Naive thymus-derived CD8-positive, alpha-beta T cell (primary cell): ENCODE data around the gene IMP4. TPM values are rescaled to one million over a fixed set of nuclear protein-coding genes. Genes with fewer than 3 reads are reported as not detected.

Source experiments
- ATAC-seq, 2 donors: fragments of 150-1000 bp; cut with Tn5 transposase in 1 of 2; sonication (Bioruptor Pico), chemical (Tn5 transposase) in 1 of 2; 1 replicate in 1 of 2; 2 replicates in 1 of 2; pipeline ENCODE4 v1.10.0; 2021; ENCODE audit warnings: mild to moderate bottlenecking in 2 of 2, moderate library complexity in 2 of 2
- POLR2A ChIA-PET: fragments of 350-600 bp; sonication (Branson Sonifier 250); formaldehyde crosslinking; loops from one replicate; lab custom pipeline; 2021; ENCODE audit warnings: antibody characterized with exemption; lab: Charles Lee
- DNase-seq, 10 donors: peaks; one replicate each; pipeline versions ENCODE4 v3.0.0 to v3.0.0-alpha.2; 2020 to 2022
- H3K27ac Mint-ChIP-seq, 10 donors: one replicate each; pipeline ENCODE4 v1.8.0; 2020 to 2022; ENCODE audit warnings: mild to moderate bottlenecking in 10 of 10, mixed read lengths in 10 of 10, moderate library complexity in 4 of 10, inconsistent platforms in 1 of 10
- H3K27me3 Mint-ChIP-seq, 5 donors: one replicate each; pipeline ENCODE4 v1.8.0; 2021 to 2022; ENCODE audit warnings: mixed read lengths in 5 of 5
- H3K36me3 Mint-ChIP-seq, 3 donors: one replicate each; pipeline ENCODE4 v1.8.0; 2020 to 2022; ENCODE audit warnings: mixed read lengths in 3 of 3, mild to moderate bottlenecking in 2 of 3, inconsistent platforms in 1 of 3
- H3K4me1 Mint-ChIP-seq, 4 donors: one replicate each; pipeline ENCODE4 v1.8.0; 2021 to 2022; ENCODE audit warnings: mixed read lengths in 4 of 4
- H3K4me3 Mint-ChIP-seq, 10 donors: one replicate each; pipeline ENCODE4 v1.8.0; 2020 to 2022; ENCODE audit warnings: mild to moderate bottlenecking in 10 of 10, mixed read lengths in 10 of 10, moderate library complexity in 6 of 10, inconsistent platforms in 1 of 10
- H3K9me3 Mint-ChIP-seq, 9 donors: one replicate each; pipeline ENCODE4 v1.8.0; 2020 to 2022; ENCODE audit warnings: mixed read lengths in 9 of 9, mild to moderate bottlenecking in 3 of 9, inconsistent platforms in 1 of 9, moderate library complexity in 1 of 9
- polyA plus RNA-seq, 3 donors: library from polyadenylated mRNA; unstranded; fragments of 300-500 nt; fragmentation: Illumina TruSeq; gene quantifications; one replicate each; pipeline ENCODE4 v1.2.3, GENCODE V29; 2021
- total RNA-seq, 8 experiments: library from RNA in 2 of 8; stranded (reverse) in 2 of 8; gene quantifications; one replicate each; pipeline ENCODE4 v1.2.3 and lab custom pipeline; 2021 to 2026

Gene IMP4
- total and polyA plus RNA-seq, 5 experiments from 2014 or later: 58.4 to 99.6 (median 94.0) TPM

GRCh38 chr2:130338793-130339345 is 3.8 kb upstream of the IMP4 start:
- Mint-ChIP-seq H3K27ac (peak overlapping the region in 4 of 10 donors; percentile 29 to 61 (median 37)), H3K4me1 (peaks cover 23 to 36% (median 31%) of the 10 kb centered on the region in 4 donors), H3K9me3 (no peaks in the 10 kb centered on the region), H3K27me3 (no peaks in the 10 kb centered on the region), H3K4me3 (peak overlapping the region in 1 of 10 donors; percentile 53), H3K36me3 (peaks cover 0 to 39% (median 5%) of the 10 kb centered on the region in 3 donors)
- POLR2A ChIA-PET: no interaction called here
- DNase-seq (no peak), ATAC-seq (no peak)

- Mint-ChIP-seq H3K36me3 (peaks cover 0 to 47% (median 9%) of the 10 kb centered on the region in 3 donors), H3K9me3 (no peaks in the 10 kb centered on the region), H3K4me3 (peak overlapping the region in 7 of 10 donors; percentile 17 to 73 (median 27)), H3K4me1 (peaks cover 23 to 46% (median 37%) of the 10 kb centered on the region in 4 donors), H3K27me3 (no peaks in the 10 kb centered on the region), H3K27ac (peak overlapping the region in 7 of 10 donors; percentile 35 to 67 (median 54))
- DNase-seq: no peak
- ATAC-seq: no peak
- POLR2A ChIA-PET: interaction anchor here (2.3 to 5.4 kb wide), 3 partner anchors 31 to 1153 kb away, joined by 9 to 69 read pairs (median 60); partner anchors contain the start of genes MZT2B and SMPD4
Measured at GRCh38 chr2:130339885-130340745, 2.6 kb upstream of the IMP4 start.

GRCh38 chr2:130341562-130342019 is 1.1 kb upstream of the IMP4 start:
- Mint-ChIP-seq H3K27ac (peak overlapping the region; percentile 98 to 100 (median 99)), H3K9me3 (no peaks in the 10 kb centered on the region), H3K4me1 (peaks cover 23 to 53% (median 43%) of the 10 kb centered on the region in 4 donors), H3K4me3 (peak overlapping the region; percentile 97 to 100 (median 100)), H3K36me3 (peaks cover 0 to 62% (median 16%) of the 10 kb centered on the region in 3 donors), H3K27me3 (no peaks in the 10 kb centered on the region)
- POLR2A ChIA-PET: interaction anchor here (1.1 to 5.4 kb wide), 9 partner anchors 9 to 1151 kb away, joined by 5 to 69 read pairs (median 13); partner anchors contain the start of genes FAM168B, MZT2B, PTPN18 and SMPD4
- DNase-seq (peak in 2 of 10 donors; percentile 17 to 34), ATAC-seq (no peak)

GRCh38 chr2:130342020-130342532 is 621 bp upstream of the IMP4 start:
- H3K36me3 Mint-ChIP-seq: peaks cover 0 to 65% (median 20%) of the 10 kb centered on the region in 3 donors
- POLR2A ChIA-PET: interaction anchor here (0.5 to 5.4 kb wide), 18 partner anchors 9 to 1151 kb away, joined by 3 to 69 read pairs (median 4); partner anchors contain the start of genes FAM168B, GPR148, MZT2B and PLEKHB2
- H3K4me1 Mint-ChIP-seq: peaks cover 24 to 54% (median 43%) of the 10 kb centered on the region in 4 donors
- no peaks in the 10 kb centered on the region for H3K27me3 Mint-ChIP-seq
- DNase-seq (peak; percentile 66 to 93 (median 84)), ATAC-seq (peak; percentile 70 to 76)
- no peaks in the 10 kb centered on the region for H3K9me3 Mint-ChIP-seq
- H3K4me3 Mint-ChIP-seq: peak overlapping the region; percentile 97 to 100 (median 100)
- H3K27ac Mint-ChIP-seq: peak overlapping the region; percentile 98 to 100 (median 99)

GRCh38 chr2:130344578-130344977 is 1.9 kb downstream of the IMP4 start:
- peak overlapping the region in 4 of 10 donors; percentile 20 to 73 (median 48) for H3K27ac Mint-ChIP-seq
- H3K4me3 Mint-ChIP-seq: peak overlapping the region; percentile 22 to 100 (median 100)
- POLR2A ChIA-PET: interaction anchor here (3.7 to 5.4 kb wide), 2 partner anchors 10 to 27 kb away, joined by 54 to 69 read pairs; partner anchors contain the start of gene PTPN18
- peaks cover 23 to 57% (median 43%) of the 10 kb centered on the region in 4 donors for H3K4me1 Mint-ChIP-seq
- H3K9me3 Mint-ChIP-seq: no peaks in the 10 kb centered on the region
- ATAC-seq (no peak), DNase-seq (no peak)
- peaks cover 0 to 61% (median 21%) of the 10 kb centered on the region in 3 donors for H3K36me3 Mint-ChIP-seq
- H3K27me3 Mint-ChIP-seq: no peaks in the 10 kb centered on the region

- POLR2A ChIA-PET: interaction anchor here (5.4 kb wide), 1 partner anchor 26 kb away, joined by 69 read pairs; no protein-coding TSS in a partner anchor
- peaks cover 0 to 56% (median 21%) of the 10 kb centered on the region in 3 donors for H3K36me3 Mint-ChIP-seq
- H3K27me3 Mint-ChIP-seq: no peaks in the 10 kb centered on the region
- no peaks in the 10 kb centered on the region for H3K9me3 Mint-ChIP-seq
- DNase-seq (no peak), ATAC-seq (no peak)
- H3K4me3 Mint-ChIP-seq: peak overlapping the region in 6 of 10 donors; percentile 20 to 100 (median 98)
- H3K27ac Mint-ChIP-seq: peak overlapping the region in 2 of 10 donors; percentile 57 to 73
- H3K4me1 Mint-ChIP-seq: peaks cover 19 to 54% (median 40%) of the 10 kb centered on the region in 4 donors
Measured at GRCh38 chr2:130345091-130345490, 2.4 kb downstream of the IMP4 start.

- Mint-ChIP-seq H3K4me3 (peak overlapping the region in 2 of 10 donors; percentile 18 to 42), H3K27ac (no peak overlapping the region), H3K36me3 (peaks cover 0 to 50% (median 21%) of the 10 kb centered on the region in 3 donors), H3K4me1 (peaks cover 15 to 49% (median 34%) of the 10 kb centered on the region in 4 donors), H3K9me3 (no peaks in the 10 kb centered on the region), H3K27me3 (no peaks in the 10 kb centered on the region)
- ATAC-seq: no peak
- POLR2A ChIA-PET: interaction anchor here (5.4 kb wide), 1 partner anchor 26 kb away, joined by 69 read pairs; no protein-coding TSS in a partner anchor
- DNase-seq: no peak
Measured at GRCh38 chr2:130345611-130346010, 2.9 kb downstream of the IMP4 start.

GRCh38 chr2:130346041-130346740 is 3.5 kb downstream of the IMP4 start:
- DNase-seq: no peak
- H3K9me3 Mint-ChIP-seq: no peaks in the 10 kb centered on the region
- H3K27ac Mint-ChIP-seq: peak overlapping the region in 5 of 10 donors; percentile 6 to 63 (median 34)
- ATAC-seq: no peak
- no peaks in the 10 kb centered on the region for H3K27me3 Mint-ChIP-seq
- H3K36me3 Mint-ChIP-seq: peaks cover 0 to 50% (median 21%) of the 10 kb centered on the region in 3 donors
- peaks cover 12 to 45% (median 30%) of the 10 kb centered on the region in 4 donors for H3K4me1 Mint-ChIP-seq
- POLR2A ChIA-PET: interaction anchor here (5.4 kb wide), 1 partner anchor 25 kb away, joined by 69 read pairs; no protein-coding TSS in a partner anchor
- peak overlapping the region in 4 of 10 donors; percentile 18 to 71 (median 46) for H3K4me3 Mint-ChIP-seq

- POLR2A ChIA-PET: no interaction called here
- DNase-seq (no peak), ATAC-seq (no peak)
- H3K27ac Mint-ChIP-seq: peak overlapping the region in 2 of 10 donors; percentile 39 to 51
- H3K9me3 Mint-ChIP-seq: no peaks in the 10 kb centered on the region
- H3K27me3 Mint-ChIP-seq: no peaks in the 10 kb centered on the region
- peak overlapping the region in 1 of 10 donors; percentile 71 for H3K4me3 Mint-ChIP-seq
- peaks cover 0 to 50% (median 21%) of the 10 kb centered on the region in 3 donors for H3K36me3 Mint-ChIP-seq
- H3K4me1 Mint-ChIP-seq: peaks cover 10 to 41% (median 27%) of the 10 kb centered on the region in 4 donors
Measured at GRCh38 chr2:130346741-130347066, 4.0 kb downstream of the IMP4 start.

- Mint-ChIP-seq H3K27me3 (no peaks in the 10 kb centered on the region), H3K4me3 (peak overlapping the region in 2 of 10 donors; percentile 14 to 24), H3K9me3 (no peaks in the 10 kb centered on the region), H3K4me1 (peaks cover 7 to 37% (median 24%) of the 10 kb centered on the region in 4 donors), H3K27ac (peak overlapping the region in 3 of 10 donors; percentile 15 to 39 (median 15)), H3K36me3 (peaks cover 0 to 50% (median 21%) of the 10 kb centered on the region in 3 donors)
- DNase-seq: no peak
- POLR2A ChIA-PET: no interaction called here
- no peak for ATAC-seq
Measured at GRCh38 chr2:130347220-130347925, 4.7 kb downstream of the IMP4 start.

GRCh38 chr2:130349174-130349573 is 6.5 kb downstream of the IMP4 start:
- Mint-ChIP-seq H3K9me3 (no peaks in the 10 kb centered on the region), H3K27me3 (no peaks in the 10 kb centered on the region), H3K27ac (peak overlapping the region in 1 of 10 donors; percentile 2), H3K36me3 (peaks cover 0 to 48% (median 21%) of the 10 kb centered on the region in 3 donors), H3K4me3 (no peak overlapping the region), H3K4me1 (peaks cover 4 to 23% (median 14%) of the 10 kb centered on the region in 4 donors)
- POLR2A ChIA-PET: interaction anchor here (0.9 kb wide), 1 partner anchor 14 kb away, joined by 3 read pairs; no protein-coding TSS in a partner anchor
- no peak for DNase-seq
- ATAC-seq: no peak
